Measurements from ENCODE around the gene ARX.

Gene ARX

GRCh38 chrX:24956828-24957227 is 58.9 kb downstream of the ARX start:
- Histone ChIP-seq H3K9me3 (ENCODE audit: control insufficient read depth, low read length) (peaks cover 9% of the 10 kb centered on the region), H3K4me3 (ENCODE audit: low read length) (no peak overlapping the region), H3K27me3 (replicated peaks; ENCODE audit: control insufficient read depth, insufficient read depth, low read length) (no peaks in the 10 kb centered on the region), H3K36me3 (ENCODE audit: control insufficient read depth, insufficient read depth, low read length, severe bottlenecking) (no peaks in the 10 kb centered on the region), H3K4me1 (ENCODE audit: control insufficient read depth, insufficient read depth, low read length) (no peaks in the 10 kb centered on the region), H3K9ac (ENCODE audit: low read length) (no peak overlapping the region)
- DNase-seq (ENCODE audit: low read depth): no peak

GRCh38 chrX:24955372-24955930 is 60.3 kb downstream of the ARX start:
- Histone ChIP-seq H3K9me3 (ENCODE audit: control insufficient read depth, low read length) (peaks cover 9% of the 10 kb centered on the region), H3K4me1 (ENCODE audit: control insufficient read depth, insufficient read depth, low read length) (no peaks in the 10 kb centered on the region), H3K4me3 (ENCODE audit: low read length) (no peak overlapping the region), H3K36me3 (ENCODE audit: control insufficient read depth, insufficient read depth, low read length, severe bottlenecking) (no peaks in the 10 kb centered on the region), H3K9ac (ENCODE audit: low read length) (no peak overlapping the region), H3K27me3 (replicated peaks; ENCODE audit: control insufficient read depth, insufficient read depth, low read length) (no peaks in the 10 kb centered on the region)
- no peak for DNase-seq (ENCODE audit: low read depth)

- Histone ChIP-seq H3K27me3 (replicated peaks; ENCODE audit: control insufficient read depth, insufficient read depth, low read length) (no peaks in the 10 kb centered on the region), H3K36me3 (ENCODE audit: control insufficient read depth, insufficient read depth, low read length, severe bottlenecking) (no peaks in the 10 kb centered on the region), H3K4me1 (ENCODE audit: control insufficient read depth, insufficient read depth, low read length) (no peaks in the 10 kb centered on the region), H3K9me3 (ENCODE audit: control insufficient read depth, low read length) (peaks cover 9% of the 10 kb centered on the region), H3K9ac (ENCODE audit: low read length) (no peak overlapping the region), H3K4me3 (ENCODE audit: low read length) (no peak overlapping the region)
- no peak for DNase-seq (ENCODE audit: low read depth)
Observed at GRCh38 chrX:24954732-24955131, 61.0 kb downstream of the ARX start.
